Measurements from ENCODE around the gene AFMID.
"Not testable (repeated sequence)": the region's sequence is repeated elsewhere in the genome, so short reads cannot be mapped to it uniquely, and the experiment has no call there.

AFMID gene, protein sequence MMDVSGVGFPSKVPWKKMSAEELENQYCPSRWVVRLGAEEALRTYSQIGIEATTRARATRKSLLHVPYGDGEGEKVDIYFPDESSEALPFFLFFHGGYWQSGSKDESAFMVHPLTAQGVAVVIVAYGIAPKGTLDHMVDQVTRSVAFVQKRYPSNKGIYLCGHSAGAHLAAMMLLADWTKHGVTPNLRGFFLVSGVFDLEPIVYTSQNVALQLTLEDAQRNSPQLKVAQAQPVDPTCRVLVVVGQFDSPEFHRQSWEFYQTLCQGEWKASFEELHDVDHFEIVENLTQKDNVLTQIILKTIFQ

DNA sequence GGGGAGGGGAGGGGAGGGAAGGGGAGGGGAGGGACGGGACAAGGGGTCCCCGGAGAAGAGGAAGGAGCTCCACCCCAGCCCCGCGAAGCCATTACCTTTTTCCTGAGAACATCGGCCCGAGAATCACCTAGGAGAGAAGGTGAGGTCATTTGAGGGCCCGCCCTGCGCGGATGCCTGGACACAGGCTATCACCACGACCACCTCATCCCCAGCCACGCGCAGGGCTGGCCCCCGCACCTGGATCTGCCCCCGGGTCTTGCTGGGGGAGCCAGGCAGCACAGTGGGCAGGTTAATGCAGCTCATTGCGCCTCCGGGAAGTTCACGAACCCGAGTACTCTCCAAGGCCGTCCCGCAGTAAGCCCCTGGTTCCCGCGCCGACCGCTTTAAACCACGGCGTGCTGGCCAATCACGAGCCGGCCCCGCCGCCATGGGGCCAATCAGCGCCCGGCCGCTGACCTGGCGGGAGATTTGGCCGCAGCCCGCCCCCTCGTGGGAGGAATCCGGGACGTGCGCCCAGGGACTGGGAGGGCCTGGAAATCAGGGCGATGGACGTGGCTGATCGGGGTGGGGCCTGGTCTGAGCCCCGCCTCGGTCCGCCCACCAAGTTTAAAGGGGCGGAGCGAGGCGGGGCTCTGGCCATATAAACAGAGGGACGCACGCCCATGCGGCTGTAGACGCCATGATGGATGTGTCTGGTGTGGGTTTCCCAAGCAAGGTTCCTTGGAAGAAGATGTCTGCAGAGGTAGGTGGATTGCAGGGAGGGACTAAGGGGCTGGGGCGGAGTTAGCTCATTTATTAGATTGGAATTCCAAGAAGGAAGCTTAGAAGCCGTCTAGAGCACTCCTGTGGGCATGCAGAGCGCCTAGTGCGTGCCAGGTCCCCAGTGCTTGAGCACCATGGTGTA, at the start of gene AFMID, which contains the start of gene TK1:
Gene AFMID (plus strand): TSS at position 671 of the 904 bp plus-strand sequence. CDS start 9 bp downstream, at position 680.
Gene TK1 (minus strand): TSS at position 361 of the 904 bp plus-strand sequence. CDS start 58 bp downstream, at position 303.
- Histone ChIP-seq H3K9ac (ENCODE audit: low read depth in 1 of 2, low read length in 2 of 2) (peak within 1 kb of the TSS; percentile 51 to 77), H3K4me3 (ENCODE audit: low read depth in 1 of 2, low read length in 2 of 2) (peak within 1 kb of the TSS; percentile 76 to 84), H3K27me3 (ENCODE audit: control insufficient read depth in 1 of 2, insufficient read depth in 2 of 2, low read length in 2 of 2) (no peaks in the 10 kb centered on the region), H3K27ac (ENCODE audit: low read depth, low read length) (peak within 1 kb of the TSS; percentile 83), H3K9me3 (ENCODE audit: control insufficient read depth in 1 of 2, low read length in 2 of 2) (no peaks in the 10 kb centered on the region), H3K4me1 (ENCODE audit: control insufficient read depth in 1 of 2, insufficient read depth in 2 of 2, low read length in 2 of 2) (peaks cover 5 to 29% of the 10 kb centered on the region in 2 donors), H3K36me3 (ENCODE audit: control insufficient read depth in 1 of 2, insufficient read depth in 2 of 2, low read length in 2 of 2) (peaks cover 0 to 5% of the 10 kb centered on the region in 2 donors)

DNA sequence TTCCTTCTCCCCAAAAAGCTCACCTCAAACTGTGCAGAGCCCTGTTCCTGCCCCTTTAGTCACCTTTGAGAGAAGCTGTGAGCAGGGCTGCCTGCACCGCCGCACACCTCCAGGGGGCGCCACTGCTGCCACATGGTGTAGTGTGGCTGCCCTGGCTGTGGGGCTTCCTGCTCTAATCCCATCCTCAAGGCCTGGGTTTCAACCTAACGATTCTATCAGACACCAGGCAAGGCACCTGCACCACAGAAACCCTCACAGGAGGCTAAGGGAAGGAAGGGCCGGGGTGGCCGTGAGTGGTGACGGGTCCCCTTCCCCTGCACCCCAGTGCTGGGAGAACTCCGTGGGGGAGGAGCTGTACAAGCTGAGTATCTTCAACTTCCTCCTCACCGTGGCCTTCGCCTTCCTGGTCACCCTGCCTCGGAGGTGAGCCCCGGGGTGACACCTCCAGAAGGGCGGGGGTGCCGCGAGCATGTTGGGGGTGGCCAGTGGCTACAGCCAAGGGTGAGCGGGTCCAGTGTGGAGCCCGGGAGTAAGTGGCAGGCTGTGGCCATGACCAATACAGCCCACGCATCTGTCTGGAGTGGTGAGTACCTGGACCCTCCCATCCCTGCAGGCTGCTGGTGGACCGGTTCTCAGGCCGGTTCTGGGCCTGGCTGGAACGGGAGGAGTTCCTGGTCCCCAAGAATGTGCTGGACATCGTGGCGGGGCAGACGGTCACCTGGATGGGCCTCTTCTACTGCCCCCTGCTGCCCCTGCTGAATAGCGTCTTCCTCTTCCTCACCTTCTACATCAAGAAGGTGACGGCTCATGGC, 49.6 kb upstream of the AFMID start:
- Histone ChIP-seq H3K4me3 (ENCODE audit: low read depth in 1 of 2, low read length in 2 of 2) (no peak overlapping the region), H3K36me3 (ENCODE audit: control insufficient read depth in 1 of 2, insufficient read depth in 2 of 2, low read length in 2 of 2) (peaks cover 0 to 7% of the 10 kb centered on the region in 2 donors), H3K4me1 (ENCODE audit: control insufficient read depth in 1 of 2, insufficient read depth in 2 of 2, low read length in 2 of 2) (peaks cover 26 to 62% of the 10 kb centered on the region in 2 donors), H3K27me3 (ENCODE audit: control insufficient read depth in 1 of 2, insufficient read depth in 2 of 2, low read length in 2 of 2) (no peaks in the 10 kb centered on the region), H3K9ac (ENCODE audit: low read depth in 1 of 2, low read length in 2 of 2) (no peak overlapping the region), H3K9me3 (ENCODE audit: control insufficient read depth in 1 of 2, low read length in 2 of 2) (no peaks in the 10 kb centered on the region), H3K27ac (ENCODE audit: low read depth, low read length) (no peak overlapping the region)

DNA sequence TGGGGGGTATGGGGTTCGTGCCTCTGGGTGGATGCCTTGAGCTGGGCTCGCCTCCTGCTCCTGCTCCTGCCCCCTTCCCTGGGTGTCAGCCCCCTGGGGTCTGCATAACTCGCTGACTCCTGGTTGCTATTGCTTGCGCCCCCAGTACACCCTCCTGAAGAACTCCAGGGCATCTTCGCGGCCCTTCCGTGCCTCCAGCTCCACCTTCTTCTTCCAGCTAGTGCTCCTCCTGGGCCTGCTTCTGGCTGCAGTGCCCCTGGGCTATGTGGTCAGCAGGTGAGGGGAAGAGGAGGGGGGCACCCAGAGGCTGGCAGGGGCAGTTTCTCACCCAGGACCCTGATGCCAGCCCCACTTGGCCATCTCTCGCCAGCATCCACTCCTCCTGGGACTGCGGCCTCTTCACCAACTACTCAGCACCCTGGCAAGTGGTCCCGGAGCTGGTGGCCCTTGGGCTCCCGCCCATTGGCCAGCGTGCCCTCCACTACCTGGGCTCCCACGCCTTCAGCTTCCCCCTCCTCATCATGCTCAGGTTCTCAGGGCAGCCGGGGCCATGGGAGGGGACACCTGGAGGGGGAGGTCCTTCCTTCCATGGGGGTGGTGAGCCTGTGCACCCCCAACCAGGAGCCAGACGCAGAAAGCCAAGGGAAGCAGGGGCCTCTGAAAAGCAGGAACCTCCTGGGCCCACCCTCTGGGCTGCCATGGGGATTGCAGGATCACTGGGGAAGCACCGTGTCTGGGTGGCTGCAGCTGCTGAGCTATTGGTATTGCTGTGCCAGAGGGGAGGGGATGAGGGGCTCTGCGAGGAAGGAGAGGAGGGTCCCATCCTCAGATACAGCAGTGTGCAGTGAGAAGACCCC, 48.7 kb upstream of the AFMID start:
- Histone ChIP-seq H3K4me3 (ENCODE audit: low read depth in 1 of 2, low read length in 2 of 2) (no peak overlapping the region), H3K4me1 (ENCODE audit: control insufficient read depth in 1 of 2, insufficient read depth in 2 of 2, low read length in 2 of 2) (peaks cover 23 to 56% of the 10 kb centered on the region in 2 donors), H3K9ac (ENCODE audit: low read depth in 1 of 2, low read length in 2 of 2) (no peak overlapping the region), H3K36me3 (ENCODE audit: control insufficient read depth in 1 of 2, insufficient read depth in 2 of 2, low read length in 2 of 2) (peaks cover 0 to 7% of the 10 kb centered on the region in 2 donors), H3K27me3 (ENCODE audit: control insufficient read depth in 1 of 2, insufficient read depth in 2 of 2, low read length in 2 of 2) (no peaks in the 10 kb centered on the region), H3K27ac (ENCODE audit: low read depth, low read length) (no peak overlapping the region), H3K9me3 (ENCODE audit: control insufficient read depth in 1 of 2, low read length in 2 of 2) (no peaks in the 10 kb centered on the region)

DNA sequence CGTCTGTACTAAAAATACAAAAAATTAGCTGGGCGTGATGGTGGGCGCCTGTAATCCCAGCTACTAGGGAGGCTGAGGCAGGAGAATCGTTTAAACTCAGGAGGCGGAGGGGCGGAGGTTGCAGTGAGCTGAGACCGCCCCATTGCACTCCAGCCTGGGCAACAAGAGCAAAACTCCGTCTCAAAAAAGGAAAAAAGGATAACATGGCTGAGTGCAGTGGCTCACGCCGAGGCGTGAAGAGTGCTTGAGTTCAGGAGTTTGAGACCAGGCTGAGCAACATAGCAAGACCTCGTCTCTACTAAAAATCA, 47.3 kb upstream of the AFMID start:
- Histone ChIP-seq H3K9ac (ENCODE audit: low read depth in 1 of 2, low read length in 2 of 2) (peak overlapping the region in 1 of 2 donors; percentile 57), H3K4me1 (ENCODE audit: control insufficient read depth in 1 of 2, insufficient read depth in 2 of 2, low read length in 2 of 2) (peaks cover 36 to 60% of the 10 kb centered on the region in 2 donors), H3K4me3 (ENCODE audit: low read depth in 1 of 2, low read length in 2 of 2) (peak overlapping the region in 1 of 2 donors; percentile 32)
- not testable (repeated sequence) for H3K9me3 ChIP-seq (ENCODE audit: control insufficient read depth in 1 of 2, low read length in 2 of 2); H3K27me3 ChIP-seq (ENCODE audit: control insufficient read depth in 1 of 2, insufficient read depth in 2 of 2, low read length in 2 of 2); H3K36me3 ChIP-seq (ENCODE audit: control insufficient read depth in 1 of 2, insufficient read depth in 2 of 2, low read length in 2 of 2); H3K27ac ChIP-seq (ENCODE audit: low read depth, low read length)

DNA sequence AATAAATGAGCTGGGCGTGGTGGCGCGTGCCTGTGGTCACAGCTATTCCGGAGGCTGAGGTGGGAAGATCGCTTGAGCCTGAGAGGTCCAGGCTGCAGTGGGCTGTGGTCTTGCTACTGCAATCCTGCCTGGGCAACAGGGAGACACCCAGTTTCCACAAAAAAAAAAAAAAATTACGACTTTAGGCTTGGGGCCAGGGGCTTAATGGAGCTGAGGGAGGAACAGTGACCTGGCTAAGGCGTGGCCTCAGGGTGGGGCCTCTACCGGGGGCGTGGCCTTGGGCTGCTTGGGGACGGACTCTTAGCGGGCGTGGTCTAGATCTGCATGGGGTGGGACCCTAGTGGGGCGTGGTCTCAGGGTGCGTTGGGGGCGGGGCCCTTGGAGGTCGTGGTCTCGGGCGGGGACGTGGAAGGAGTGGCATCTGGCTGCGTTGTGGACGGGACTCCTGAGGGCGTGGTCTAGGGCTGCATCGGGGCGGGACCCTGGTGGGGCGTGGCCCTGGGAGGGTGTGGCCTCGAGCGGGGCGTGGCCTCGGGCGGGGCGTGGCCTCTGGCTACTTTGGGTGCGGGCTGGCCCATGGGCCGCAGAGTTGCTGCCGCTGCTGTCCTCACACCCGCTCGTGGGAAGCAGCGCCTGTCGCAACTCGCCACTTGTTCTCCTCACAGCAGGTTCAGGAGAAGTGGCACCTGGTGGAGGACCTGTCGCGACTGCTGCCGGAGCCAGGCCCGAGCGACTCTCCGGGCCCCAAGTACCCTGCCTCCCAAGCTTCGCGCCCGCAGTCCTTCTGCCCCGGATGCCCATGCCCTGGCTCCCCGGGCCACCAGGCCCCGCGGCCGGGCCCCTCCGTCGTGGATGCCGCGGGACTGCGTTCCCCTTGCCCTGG, 46.8 kb upstream of the AFMID start:
- Histone ChIP-seq H3K4me1 (ENCODE audit: control insufficient read depth in 1 of 2, insufficient read depth in 2 of 2, low read length in 2 of 2) (peaks cover 42 to 66% of the 10 kb centered on the region in 2 donors), H3K9me3 (ENCODE audit: control insufficient read depth in 1 of 2, low read length in 2 of 2) (no peaks in the 10 kb centered on the region), H3K9ac (ENCODE audit: low read depth in 1 of 2, low read length in 2 of 2) (peak overlapping the region in 1 of 2 donors; percentile 57), H3K4me3 (ENCODE audit: low read depth in 1 of 2, low read length in 2 of 2) (peak overlapping the region in 1 of 2 donors; percentile 32), H3K27ac (ENCODE audit: low read depth, low read length) (no peak overlapping the region), H3K27me3 (ENCODE audit: control insufficient read depth in 1 of 2, insufficient read depth in 2 of 2, low read length in 2 of 2) (no peaks in the 10 kb centered on the region), H3K36me3 (ENCODE audit: control insufficient read depth in 1 of 2, insufficient read depth in 2 of 2, low read length in 2 of 2) (peaks cover 0 to under 1% of the 10 kb centered on the region in 2 donors)

DNA sequence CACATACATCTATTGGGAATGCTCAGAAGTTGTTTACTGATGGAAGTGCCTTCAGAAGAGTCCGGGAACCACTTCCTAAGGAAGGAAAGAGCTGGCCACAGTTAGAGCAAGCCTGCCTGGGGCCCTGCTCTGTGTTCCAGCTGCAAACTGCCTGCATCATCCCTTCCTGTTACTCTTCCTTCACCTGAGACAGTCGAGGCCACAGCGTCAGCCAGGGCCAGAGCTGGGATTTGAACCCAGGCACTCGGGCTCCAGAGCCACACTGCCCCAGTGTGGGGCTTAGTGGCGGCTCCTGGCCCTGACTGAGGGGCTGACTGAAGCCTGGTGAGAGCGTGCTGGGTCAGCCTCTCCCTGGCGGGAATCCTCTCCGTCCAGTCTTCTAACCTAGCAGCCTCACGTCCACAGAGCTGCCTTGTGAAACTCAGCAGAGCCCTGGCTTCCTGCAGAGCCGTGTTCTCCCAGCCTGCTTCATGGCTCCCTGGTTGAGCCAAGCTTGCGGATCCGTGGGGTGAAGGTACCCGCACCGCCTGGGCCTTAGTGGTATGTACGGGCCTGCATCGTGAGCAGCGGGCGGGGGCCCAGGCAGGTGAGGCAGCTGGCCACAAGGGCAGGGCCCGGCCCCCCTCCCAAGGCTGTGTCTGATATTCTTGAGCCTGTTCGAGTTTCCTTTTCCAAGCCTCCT, 45.6 kb upstream of the AFMID start:
- H3K9me3 ChIP-seq (ENCODE audit: control insufficient read depth in 1 of 2, low read length in 2 of 2), result no peaks in the 10 kb centered on the region
- no peaks in the 10 kb centered on the region for H3K27me3 ChIP-seq (ENCODE audit: control insufficient read depth in 1 of 2, insufficient read depth in 2 of 2, low read length in 2 of 2)
- no peak overlapping the region for H3K4me3 ChIP-seq (ENCODE audit: low read depth in 1 of 2, low read length in 2 of 2)
- H3K4me1 ChIP-seq (ENCODE audit: control insufficient read depth in 1 of 2, insufficient read depth in 2 of 2, low read length in 2 of 2), result peaks cover 53 to 71% of the 10 kb centered on the region in 2 donors
- no peak overlapping the region for H3K27ac ChIP-seq (ENCODE audit: low read depth, low read length)
- H3K36me3 ChIP-seq (ENCODE audit: control insufficient read depth in 1 of 2, insufficient read depth in 2 of 2, low read length in 2 of 2), result no peaks in the 10 kb centered on the region
- peak overlapping the region in 1 of 2 donors; percentile 1 for H3K9ac ChIP-seq (ENCODE audit: low read depth in 1 of 2, low read length in 2 of 2)

DNA sequence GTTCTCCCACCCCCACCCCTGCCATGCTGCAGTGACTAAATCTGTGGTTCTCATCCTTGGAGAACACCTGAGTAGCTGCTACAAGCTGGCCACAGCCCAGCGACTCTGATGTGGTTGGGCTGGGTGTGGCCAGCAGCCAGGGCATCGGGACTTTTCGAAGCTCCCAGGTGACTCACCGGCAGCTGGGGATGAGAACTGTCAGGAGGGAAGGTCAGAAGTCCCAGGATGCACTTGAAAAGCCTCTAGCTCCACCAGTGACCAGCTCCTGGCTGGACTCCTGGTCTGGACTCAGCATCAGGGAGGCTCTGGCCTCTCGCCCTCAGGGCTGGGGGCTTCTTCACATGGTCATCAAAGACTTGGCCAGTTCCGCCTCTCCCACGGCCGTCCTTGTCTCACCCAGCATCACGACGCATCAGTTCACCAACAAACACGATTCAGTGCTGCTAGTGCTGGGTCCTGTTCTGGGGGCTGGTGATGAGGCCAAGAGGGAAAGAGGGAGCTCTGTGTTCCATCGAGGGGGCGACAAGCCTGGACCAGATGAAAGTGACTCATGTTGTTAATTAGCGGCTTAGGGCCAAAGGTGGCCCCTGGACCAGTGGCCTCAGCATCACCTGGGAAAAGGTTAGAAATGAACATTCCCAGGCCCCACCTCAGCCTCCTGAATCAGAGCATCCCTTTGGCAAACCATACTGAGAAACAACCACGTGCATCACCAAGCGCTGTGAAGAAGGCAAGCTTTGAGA, 44.9 kb upstream of the AFMID start:
- H3K27me3 ChIP-seq (ENCODE audit: control insufficient read depth in 1 of 2, insufficient read depth in 2 of 2, low read length in 2 of 2), result no peaks in the 10 kb centered on the region
- H3K9me3 ChIP-seq (ENCODE audit: control insufficient read depth in 1 of 2, low read length in 2 of 2), result no peaks in the 10 kb centered on the region
- peak overlapping the region in 1 of 2 donors; percentile 1 for H3K9ac ChIP-seq (ENCODE audit: low read depth in 1 of 2, low read length in 2 of 2)
- H3K4me3 ChIP-seq (ENCODE audit: low read depth in 1 of 2, low read length in 2 of 2), result no peak overlapping the region
- H3K36me3 ChIP-seq (ENCODE audit: control insufficient read depth in 1 of 2, insufficient read depth in 2 of 2, low read length in 2 of 2), result no peaks in the 10 kb centered on the region
- H3K4me1 ChIP-seq (ENCODE audit: control insufficient read depth in 1 of 2, insufficient read depth in 2 of 2, low read length in 2 of 2), result peaks cover 54 to 68% of the 10 kb centered on the region in 2 donors
- peak overlapping the region; percentile 20 for H3K27ac ChIP-seq (ENCODE audit: low read depth, low read length)
